C4-2B (cell line): ENCODE data around the gene KIAA0825.

Experiments
- H3K27ac ChIP-seq: fragments of 450-650 bp; 2 replicates; pipeline ENCODE4 v1.5.1; 2017
- ZFX ChIP-seq: fragments of 450-650 bp; IDR thresholded peaks from 2 replicates; pipeline ENCODE4 v1.6.1; 2017
- TF ChIP-seq, protein P1 (sequence below): fragments of 450-650 bp; conservative IDR thresholded peaks from 2 replicates; pipeline ENCODE4 v1.5.1; 2017; ENCODE audit warnings: mild to moderate bottlenecking

The KIAA0825 gene

DNA sequence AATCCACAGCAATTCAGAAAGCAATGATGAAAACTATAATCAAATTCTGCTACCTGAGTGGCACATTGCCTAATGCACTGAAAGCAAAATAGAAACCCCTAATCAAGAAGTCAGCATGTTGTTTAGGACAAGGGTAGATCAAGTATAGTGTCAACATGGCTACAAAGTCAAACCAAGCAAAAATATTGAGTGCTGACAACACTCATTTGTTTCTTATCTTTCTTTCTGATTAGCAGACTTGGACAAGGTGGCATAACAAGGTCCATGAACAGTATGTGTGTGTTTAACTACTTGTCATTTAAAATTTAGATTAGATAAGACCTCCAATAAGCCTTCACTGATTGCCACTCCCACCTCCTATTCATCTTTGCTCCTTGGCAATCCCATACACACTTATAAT is 332.4 kb downstream of the KIAA0825 start:
- TF ChIP-seq, protein P1, sequence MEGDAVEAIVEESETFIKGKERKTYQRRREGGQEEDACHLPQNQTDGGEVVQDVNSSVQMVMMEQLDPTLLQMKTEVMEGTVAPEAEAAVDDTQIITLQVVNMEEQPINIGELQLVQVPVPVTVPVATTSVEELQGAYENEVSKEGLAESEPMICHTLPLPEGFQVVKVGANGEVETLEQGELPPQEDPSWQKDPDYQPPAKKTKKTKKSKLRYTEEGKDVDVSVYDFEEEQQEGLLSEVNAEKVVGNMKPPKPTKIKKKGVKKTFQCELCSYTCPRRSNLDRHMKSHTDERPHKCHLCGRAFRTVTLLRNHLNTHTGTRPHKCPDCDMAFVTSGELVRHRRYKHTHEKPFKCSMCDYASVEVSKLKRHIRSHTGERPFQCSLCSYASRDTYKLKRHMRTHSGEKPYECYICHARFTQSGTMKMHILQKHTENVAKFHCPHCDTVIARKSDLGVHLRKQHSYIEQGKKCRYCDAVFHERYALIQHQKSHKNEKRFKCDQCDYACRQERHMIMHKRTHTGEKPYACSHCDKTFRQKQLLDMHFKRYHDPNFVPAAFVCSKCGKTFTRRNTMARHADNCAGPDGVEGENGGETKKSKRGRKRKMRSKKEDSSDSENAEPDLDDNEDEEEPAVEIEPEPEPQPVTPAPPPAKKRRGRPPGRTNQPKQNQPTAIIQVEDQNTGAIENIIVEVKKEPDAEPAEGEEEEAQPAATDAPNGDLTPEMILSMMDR = no peak
- TF ChIP-seq ZFX = no peak
- no peak overlapping the region for H3K27ac ChIP-seq

DNA sequence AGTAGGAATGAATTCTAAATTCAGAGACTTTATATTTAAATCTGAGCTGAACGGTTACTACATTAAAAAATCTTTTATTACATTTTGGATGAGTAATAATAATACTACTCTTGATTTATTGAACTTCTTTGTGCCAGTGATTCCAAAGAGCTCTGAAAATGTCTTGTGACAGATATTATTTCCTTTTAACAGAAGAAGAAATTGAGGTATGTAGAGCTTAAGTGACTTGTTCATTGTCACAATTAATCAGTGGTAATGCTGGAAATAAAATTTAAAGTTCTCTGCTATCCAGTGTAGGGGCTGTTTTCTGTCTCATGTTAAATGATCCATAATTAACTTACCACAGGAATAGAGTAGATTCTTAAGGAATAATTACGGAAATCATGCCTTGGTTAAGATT is 335.3 kb downstream of the KIAA0825 start:
- H3K27ac ChIP-seq = no peak overlapping the region
- TF ChIP-seq ZFX = no peak
- TF ChIP-seq, protein P1 = no peak

DNA sequence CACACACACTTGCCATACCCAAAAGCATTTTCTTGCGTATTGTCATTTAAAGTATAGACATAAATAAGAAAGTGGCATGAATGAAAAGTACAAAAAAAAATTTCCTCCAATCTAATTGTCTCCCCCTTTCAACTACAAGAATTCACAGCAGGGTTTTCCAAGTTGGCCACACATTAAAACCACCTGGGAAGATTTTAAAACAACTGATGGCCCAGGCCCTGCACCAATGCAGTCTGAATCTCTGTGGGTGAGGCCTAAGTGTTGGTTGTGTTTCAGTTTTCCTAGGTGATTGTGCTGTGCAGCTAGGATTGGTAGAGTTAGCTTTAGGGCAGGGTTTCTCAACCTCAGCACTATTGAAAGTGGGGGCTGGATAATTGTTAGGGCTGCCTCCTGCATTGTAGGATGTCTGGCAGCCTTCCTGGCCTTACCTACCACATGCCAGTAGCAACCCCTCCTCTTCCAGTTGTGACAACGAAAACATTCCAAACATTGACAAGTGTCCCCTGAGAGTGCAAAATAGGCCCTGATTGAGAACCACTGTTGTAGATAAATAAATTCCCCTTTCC is 337.1 kb downstream of the KIAA0825 start:
- TF ChIP-seq, protein P1 = no peak
- no peak for TF ChIP-seq ZFX
- no peak overlapping the region for H3K27ac ChIP-seq

DNA sequence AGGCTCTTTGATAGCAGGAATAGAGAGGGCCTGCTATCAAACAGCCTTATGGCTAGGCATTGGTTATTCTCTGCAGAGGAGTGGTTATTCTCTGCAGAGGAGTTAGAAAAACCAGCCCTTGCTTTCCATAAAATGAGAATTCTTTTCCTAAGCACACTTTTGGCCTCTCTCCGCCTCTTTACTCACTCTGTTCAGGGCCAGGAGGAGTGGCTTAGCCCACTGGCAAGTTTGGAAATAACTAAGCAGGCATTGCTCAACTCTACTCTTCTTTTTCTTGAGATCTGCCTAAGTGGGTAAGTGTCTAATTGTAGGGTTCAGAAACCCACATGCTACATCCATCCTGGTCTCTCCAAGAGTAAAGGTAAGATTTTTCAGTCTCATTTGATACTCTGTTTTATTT is 341.7 kb downstream of the KIAA0825 start:
- no peak for TF ChIP-seq ZFX
- TF ChIP-seq, protein P1 = no peak
- no peak overlapping the region for H3K27ac ChIP-seq

DNA sequence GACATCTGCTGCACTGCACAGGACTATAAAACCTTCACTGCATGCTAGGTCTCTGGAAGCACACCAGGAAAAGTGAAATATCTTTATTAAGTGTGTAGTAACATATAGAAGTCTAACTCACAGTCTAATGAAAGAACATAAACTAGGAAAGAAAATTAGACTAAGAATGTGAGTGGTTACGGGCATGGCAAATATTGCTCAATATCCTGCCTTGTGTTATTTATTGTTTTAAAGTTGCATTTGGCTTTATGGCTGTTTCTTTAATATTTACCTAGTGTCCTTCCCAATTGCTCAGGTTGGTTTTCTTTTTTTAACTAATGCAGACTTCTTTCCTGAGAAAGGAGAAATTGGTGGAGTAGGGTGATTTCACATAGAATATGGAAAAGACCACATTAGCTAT is 342.4 kb downstream of the KIAA0825 start:
- H3K27ac ChIP-seq = no peak overlapping the region
- TF ChIP-seq, protein P1 = no peak
- TF ChIP-seq ZFX = no peak

DNA sequence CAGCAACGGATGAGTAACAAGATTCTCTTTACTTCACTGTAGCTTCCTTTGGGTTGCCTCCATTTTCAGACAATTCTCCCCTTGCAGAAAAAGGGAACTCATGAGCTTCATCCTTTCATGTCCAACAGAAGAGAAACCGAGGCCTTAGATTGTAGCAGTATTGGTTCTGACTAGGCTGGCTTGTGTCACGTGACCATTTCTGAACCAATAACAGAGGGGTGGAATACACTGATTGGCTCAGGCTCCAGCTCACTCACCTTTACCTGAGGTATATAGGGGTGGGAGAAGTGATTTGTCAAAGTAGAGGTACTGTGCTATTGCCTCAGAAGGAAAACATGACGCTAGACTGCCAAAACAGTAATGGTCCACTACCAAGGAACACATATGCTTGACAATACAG is 343.7 kb downstream of the KIAA0825 start:
- TF ChIP-seq, protein P1 = no peak
- TF ChIP-seq ZFX = no peak
- no peak overlapping the region for H3K27ac ChIP-seq

DNA sequence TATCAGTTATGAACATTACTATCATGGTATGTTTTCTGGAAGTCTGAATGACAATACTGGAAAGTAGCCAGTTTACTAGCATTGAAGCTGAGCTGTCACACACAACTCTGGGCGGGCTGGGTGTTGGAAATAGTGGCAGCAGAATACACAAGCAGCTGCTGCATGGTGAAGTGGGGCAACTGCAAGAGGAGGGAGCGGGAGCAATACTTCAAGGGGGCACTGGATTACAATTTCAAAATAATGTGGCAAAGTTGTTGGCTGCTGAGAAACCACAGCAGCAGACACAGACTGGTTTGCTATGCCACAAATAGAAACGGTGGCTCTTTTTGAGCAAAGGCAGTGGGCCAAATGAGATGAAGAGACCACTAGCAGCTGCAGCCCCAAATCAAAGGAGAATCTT is 350.2 kb downstream of the KIAA0825 start:
- H3K27ac ChIP-seq = no peak overlapping the region
- TF ChIP-seq, protein P1 = no peak
- no peak for TF ChIP-seq ZFX
